Measurements from ENCODE around the gene DLEC1. TPM values are rescaled to one million over a fixed set of nuclear protein-coding genes. Genes with fewer than 3 reads are reported as not detected.

Gene DLEC1
- total and polyA plus RNA-seq, 2 experiments from 2014 or later, result 0.31 to 0.66 TPM

- H3K27me3 Mint-ChIP-seq (ENCODE audit: insufficient read depth, low read depth, poor library complexity), result peaks cover 22% of the 10 kb centered on the region
- Histone ChIP-seq H3K79me2 (replicated peaks; ENCODE audit: insufficient read depth) (no peaks in the 10 kb centered on the region), H3K27ac (ENCODE audit: low read depth) (no peak overlapping the region), H3K27me3 (ENCODE audit: insufficient read depth) (no peaks in the 10 kb centered on the region), H2AFZ (no peak overlapping the region; the same call in 1 of the 2 replicates), H4K20me1 (replicated peaks; ENCODE audit: insufficient read depth) (no peaks in the 10 kb centered on the region), H3K4me2 (no peak overlapping the region), H3K36me3 (ENCODE audit: insufficient read depth) (no peaks in the 10 kb centered on the region), H3K4me3 (no peak overlapping the region), H3K4me1 (ENCODE audit: insufficient read depth) (peaks cover 11% of the 10 kb centered on the region), H3F3A (replicated peaks; ENCODE audit: low read depth) (peaks cover 4% of the 10 kb centered on the region; the same call in 1 of the 2 replicates), H3K9me2 (ENCODE audit: insufficient read depth) (no peaks in the 10 kb centered on the region)
- TF ChIP-seq EZH2 (IDR thresholded peaks at IDR 0.05; ENCODE audit: low read depth, unreplicated experiment), result no peak
- no peak for TF ChIP-seq CTCF (conservative IDR thresholded peaks at IDR 0.05; ENCODE audit: low read depth in 2 of 2)
- TF ChIP-seq ZNF462 (CRISPR knock-in tag; IDR thresholded peaks at IDR 0.05), result no peak
- no peak for TF ChIP-seq STAT1 (IDR thresholded peaks at IDR 0.05; ENCODE audit: unreplicated experiment)
- no peak for TF ChIP-seq ZNF331 (CRISPR knock-in tag; IDR thresholded peaks at IDR 0.05; ENCODE audit: low read depth)
- no peak for TF ChIP-seq ZNF114 (CRISPR knock-in tag; IDR thresholded peaks at IDR 0.05)
- TF ChIP-seq JUNB (IDR thresholded peaks at IDR 0.05; ENCODE audit: unreplicated experiment), result no peak
- no peak for TF ChIP-seq ETS1 (IDR thresholded peaks at IDR 0.05)
- no peak for TF ChIP-seq EZH2phosphoT487 (IDR thresholded peaks at IDR 0.05; ENCODE audit: unreplicated experiment)
- no peak for TF ChIP-seq NANOG (IDR thresholded peaks at IDR 0.05; ENCODE audit: borderline replicate concordance)
- no peak for TF ChIP-seq REST (IDR thresholded peaks at IDR 0.05; ENCODE audit: unreplicated experiment)
- TF ChIP-seq POLR2AphosphoS5 (IDR thresholded peaks at IDR 0.05; ENCODE audit: low read depth), result no peak
- ATAC-seq, result no peak
- H3K27ac Mint-ChIP-seq, result no peak overlapping the region
- peaks cover 12% of the 10 kb centered on the region; the same call in 2 of the 3 replicates for H3K4me1 Mint-ChIP-seq
- no peaks in the 10 kb centered on the region for H3K36me3 Mint-ChIP-seq (ENCODE audit: low read depth)
- H3K4me3 Mint-ChIP-seq, result no peak overlapping the region
- H3K9me3 Mint-ChIP-seq, result no peaks in the 10 kb centered on the region
- DNase-seq (ENCODE audit: low spot score), result no peak
These were observed 45.9 kb upstream of the DLEC1 start for GRCh38 chr3:37993067-37993455.

Data from GM23338 (cell line).